RWPE1 (cell line): Measurements from ENCODE around the gene PTPRN2.

Source experiments
- CTCF ChIA-PET: fragments of 350-600 bp; sonication (Branson Sonifier 250); formaldehyde crosslinking; extraction: SDS; loops from one replicate; lab custom pipeline; 2021; lab: Yijun Ruan, JAX
- POLR2A ChIA-PET: fragments of 400-600 bp; formaldehyde crosslinking; extraction: SDS; loops from one replicate; lab custom pipeline; 2020; ENCODE audit warnings: antibody characterized with exemption; ENCODE audit not compliant: low non-redundant PET; lab: Yijun Ruan, JAX
- DNase-seq: peaks from one replicate; pipeline ENCODE4 v3.0.0; 2012; ENCODE audit warnings: low spot score
- H3K27ac ChIP-seq: fragments of 450-650 bp; 2 replicates; pipeline ENCODE4 v1.5.1; 2017
- TF ChIP-seq, protein P1 (sequence below): fragments of 450-650 bp; conservative IDR thresholded peaks from 2 replicates; pipeline ENCODE4 v1.5.1; 2017; ENCODE audit warnings: low read depth, mild to moderate bottlenecking

The PTPRN2 gene

DNA sequence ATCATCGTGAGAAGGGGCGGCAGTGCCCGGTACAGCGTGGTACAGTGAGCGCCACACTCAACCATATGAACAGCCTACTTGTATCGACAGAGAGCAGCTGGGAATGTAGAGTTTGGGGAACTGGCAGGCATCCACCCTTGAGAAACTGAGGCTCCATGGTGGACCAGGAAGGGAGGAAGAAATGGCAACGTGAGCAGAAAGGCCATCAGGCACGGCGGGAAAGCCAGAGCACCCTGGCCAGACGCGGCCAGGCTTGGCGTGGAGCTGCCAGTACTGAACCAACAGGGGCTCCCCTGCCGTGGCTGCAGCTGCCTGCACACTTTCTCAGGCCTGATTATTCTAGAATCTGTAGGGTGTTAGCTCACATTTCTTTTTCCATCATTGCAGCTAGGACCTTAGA lies 442.3 kb downstream of the PTPRN2 start:
- H3K27ac ChIP-seq: no peak overlapping the region
- DNase-seq: no peak
- POLR2A ChIA-PET: no interaction called here
- TF ChIP-seq, protein P1, sequence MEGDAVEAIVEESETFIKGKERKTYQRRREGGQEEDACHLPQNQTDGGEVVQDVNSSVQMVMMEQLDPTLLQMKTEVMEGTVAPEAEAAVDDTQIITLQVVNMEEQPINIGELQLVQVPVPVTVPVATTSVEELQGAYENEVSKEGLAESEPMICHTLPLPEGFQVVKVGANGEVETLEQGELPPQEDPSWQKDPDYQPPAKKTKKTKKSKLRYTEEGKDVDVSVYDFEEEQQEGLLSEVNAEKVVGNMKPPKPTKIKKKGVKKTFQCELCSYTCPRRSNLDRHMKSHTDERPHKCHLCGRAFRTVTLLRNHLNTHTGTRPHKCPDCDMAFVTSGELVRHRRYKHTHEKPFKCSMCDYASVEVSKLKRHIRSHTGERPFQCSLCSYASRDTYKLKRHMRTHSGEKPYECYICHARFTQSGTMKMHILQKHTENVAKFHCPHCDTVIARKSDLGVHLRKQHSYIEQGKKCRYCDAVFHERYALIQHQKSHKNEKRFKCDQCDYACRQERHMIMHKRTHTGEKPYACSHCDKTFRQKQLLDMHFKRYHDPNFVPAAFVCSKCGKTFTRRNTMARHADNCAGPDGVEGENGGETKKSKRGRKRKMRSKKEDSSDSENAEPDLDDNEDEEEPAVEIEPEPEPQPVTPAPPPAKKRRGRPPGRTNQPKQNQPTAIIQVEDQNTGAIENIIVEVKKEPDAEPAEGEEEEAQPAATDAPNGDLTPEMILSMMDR: no peak
- CTCF ChIA-PET: no interaction called here

GRCh38 chr7:158143196-158144120 lies 444.2 kb downstream of the PTPRN2 start:
- no peak overlapping the region for H3K27ac ChIP-seq
- no peak for DNase-seq
- CTCF ChIA-PET: no interaction called here
- POLR2A ChIA-PET: no interaction called here
- TF ChIP-seq, protein P1: no peak

DNA sequence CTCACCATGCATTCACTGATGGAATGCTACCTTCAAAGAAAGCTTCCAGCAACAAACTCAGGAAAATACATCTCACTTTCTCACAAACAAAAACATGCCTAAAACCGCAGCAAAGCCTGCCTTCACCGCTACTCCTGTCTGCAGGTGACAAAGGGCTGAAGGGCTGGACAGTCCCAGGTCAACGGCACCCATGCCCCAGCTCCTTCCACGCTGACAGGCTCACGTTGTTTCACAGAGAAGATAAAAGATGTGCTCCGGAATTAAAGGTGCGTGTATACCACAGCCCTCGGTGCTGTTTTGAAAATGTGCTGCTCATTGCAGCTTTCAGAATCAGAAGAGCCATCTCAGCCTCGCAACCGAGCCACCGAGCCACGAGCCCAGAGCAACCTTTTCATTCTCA lies 445.0 kb downstream of the PTPRN2 start:
- ChIA-PET CTCF (no interaction called here), POLR2A (no interaction called here)
- no peak overlapping the region for H3K27ac ChIP-seq
- TF ChIP-seq, protein P1: no peak
- DNase-seq: no peak

DNA sequence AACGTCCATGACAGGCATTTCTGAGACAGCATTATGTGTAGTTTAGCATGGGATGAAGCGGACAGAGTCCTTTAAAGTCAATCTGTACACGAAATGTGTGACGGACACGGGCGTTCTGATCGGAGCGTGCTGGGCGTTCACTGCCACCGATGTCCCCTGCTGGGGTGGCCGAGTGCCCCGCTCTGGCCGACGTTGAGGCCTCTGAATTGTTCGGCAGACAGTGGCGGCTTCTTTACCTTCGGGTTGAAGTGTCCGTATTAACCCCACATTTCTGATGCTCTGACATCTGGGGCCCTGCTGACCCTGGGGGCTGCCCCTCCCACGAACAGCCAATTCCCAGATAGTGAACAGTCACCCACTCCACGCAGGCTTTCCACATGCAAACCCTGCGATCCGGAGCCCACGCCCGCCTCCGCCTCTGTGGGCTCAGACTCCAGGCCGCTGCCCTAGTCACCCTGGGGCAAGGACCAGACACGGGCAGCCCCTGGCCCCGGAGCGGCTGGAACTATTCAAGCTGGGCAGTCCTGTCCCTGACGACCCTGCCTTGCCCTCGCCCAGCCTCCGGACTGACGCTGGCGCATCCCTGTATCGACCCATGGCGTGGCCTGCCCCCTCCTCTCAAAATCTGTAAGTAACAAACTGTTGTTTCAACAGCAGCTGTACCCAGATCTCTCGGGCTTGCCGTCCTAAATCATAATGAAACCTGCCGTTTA lies 445.7 kb downstream of the PTPRN2 start:
- POLR2A ChIA-PET: no interaction called here
- TF ChIP-seq, protein P1: no peak
- H3K27ac ChIP-seq: no peak overlapping the region
- DNase-seq: no peak
- CTCF ChIA-PET: no interaction called here

GRCh38 chr7:158141221-158141582 lies 446.4 kb downstream of the PTPRN2 start:
- H3K27ac ChIP-seq: no peak overlapping the region
- CTCF ChIA-PET: no interaction called here
- POLR2A ChIA-PET: no interaction called here

GRCh38 chr7:158140538-158141220 lies 446.9 kb downstream of the PTPRN2 start:
- TF ChIP-seq, protein P1: no peak
- no peak for DNase-seq
- H3K27ac ChIP-seq: no peak overlapping the region
- ChIA-PET CTCF (no interaction called here), POLR2A (no interaction called here)

More at GRCh38 chr7:158141221-158141582, 446.4 kb downstream of the PTPRN2 start:
- DNase-seq: no peak
- TF ChIP-seq, protein P1: no peak
